HCT116 (cell line): ENCODE data around the gene SET.

Experiments
- CTCF ChIP-seq, 3 experiments: fragments of 200-600 bp in 1 of 3; sonication (generic) in 1 of 3; IDR thresholded peaks in 2 of 3; conservative IDR thresholded peaks in 1 of 3; 2 replicates each; pipeline ENCODE4 v1.5.1; 2012 to 2017; ENCODE audit warnings: low read depth in 2 of 3, low read length in 2 of 3, antibody characterized with exemption in 1 of 3, borderline replicate concordance in 1 of 3, control low read depth in 1 of 3, mild to moderate bottlenecking in 1 of 3, mixed read lengths in 1 of 3, mixed run types in 1 of 3, moderate library complexity in 1 of 3; ENCODE audit not compliant: insufficient read depth in 1 of 3
- EZH2 ChIP-seq: fragments of 200-600 bp; sonication (generic); IDR thresholded peaks from 2 replicates; pipeline ENCODE4 v1.6.1; 2017; ENCODE audit warnings: antibody characterized with exemption, mixed run types
- EZH2phosphoT487 ChIP-seq: fragments of 200-600 bp; IDR thresholded peaks from 2 replicates; pipeline ENCODE4 v1.6.1; 2018; ENCODE audit warnings: antibody characterized with exemption, borderline replicate concordance
- JUND ChIP-seq: IDR thresholded peaks from 2 replicates; pipeline ENCODE4 v1.6.1; 2012
- POLR2A ChIP-seq: IDR thresholded peaks from 2 replicates; pipeline ENCODE4 v1.7.0; 2011; ENCODE audit warnings: borderline replicate concordance; ENCODE audit not compliant: insufficient read depth, insufficient read length; ENCODE audit errors: extremely low read depth
- POLR2AphosphoS5 ChIP-seq: IDR thresholded peaks from 2 replicates; pipeline ENCODE4 v1.6.1; 2011; ENCODE audit warnings: mild to moderate bottlenecking, low read depth, low read length, moderate library complexity
- REST ChIP-seq: IDR thresholded peaks from 2 replicates; pipeline ENCODE4 v1.6.1; 2012; ENCODE audit warnings: low read depth
- SIN3A ChIP-seq: IDR thresholded peaks from 2 replicates; pipeline ENCODE4 v1.6.1; 2012; ENCODE audit warnings: low read depth
- ZBTB33 ChIP-seq: IDR thresholded peaks from 2 replicates; pipeline ENCODE4 v1.6.1; 2011; ENCODE audit warnings: mild to moderate bottlenecking, low read length, moderate library complexity; ENCODE audit not compliant: insufficient replicate concordance; ENCODE audit errors: extremely low read depth
- ZNF274 ChIP-seq: fragments of 200-500 bp; sonication (Bioruptor generic); IDR thresholded peaks from 2 replicates; pipeline ENCODE4 v1.6.1; 2014; ENCODE audit warnings: mild to moderate bottlenecking, low read depth, low read length, inconsistent platforms

GRCh38 chr9:128731691-128732090 is 42.7 kb downstream of the SET start:
- TF ChIP-seq ZBTB33 (no peak), CTCF (IDR thresholded peaks at IDR 0.05 in 2 of 3, conservative IDR thresholded peaks at IDR 0.05 in 1 of 3; ENCODE audit: borderline replicate concordance in 1 of 3, insufficient read depth in 1 of 3, low read depth in 2 of 3, low read length in 2 of 3) (no peak), POLR2AphosphoS5 (no peak), REST (no peak), SIN3A (no peak), EZH2 (no peak), POLR2A (no peak), ZNF274 (no peak), JUND (no peak), EZH2phosphoT487 (no peak)
